Ovary (tissue), 9 donors: Measurements from ENCODE around the gene KEAP1. TPM values are rescaled to one million over a fixed set of nuclear protein-coding genes. Genes with fewer than 3 reads are reported as not detected.

ENCODE experiments used
- DNase-seq, 5 donors: peaks; one replicate each; pipeline ENCODE4 v3.0.0-alpha.2; 2019 to 2020
- H3K27ac ChIP-seq, 2 donors: fragments of 200-600 bp; one replicate each; pipeline versions ENCODE4 v1.5.1 to v1.8.0; 2019 to 2022
- H3K27me3 ChIP-seq: fragments of 200-600 bp; one replicate; pipeline ENCODE4 v1.8.0; 2022
- H3K36me3 ChIP-seq: fragments of 200-600 bp; sonication (generic); one replicate; pipeline ENCODE4 v1.5.1; 2019
- H3K4me1 ChIP-seq: one replicate; pipeline ENCODE4 v1.8.1; 2013; ENCODE audit warnings: mild to moderate bottlenecking, moderate library complexity; ENCODE audit not compliant: insufficient read depth
- H3K4me3 ChIP-seq: fragments of 200-600 bp; sonication (generic); one replicate; pipeline ENCODE4 v1.5.1; 2017
- H3K9me3 ChIP-seq, 2 donors: fragments of 200-600 bp in 1 of 2; sonication (generic) in 1 of 2; one replicate each; pipeline versions ENCODE4 v1.5.1 to v1.8.1; 2013 to 2019; ENCODE audit warnings: mild to moderate bottlenecking in 1 of 2, moderate library complexity in 1 of 2
- CTCF ChIP-seq, 3 donors: fragments of 450-650 bp in 2 of 3; fragments of 200-600 bp in 1 of 3; IDR thresholded peaks; one replicate each; pipeline versions ENCODE4 v1.5.1 to v1.8.0; 2016 to 2022; ENCODE audit warnings: antibody characterized with exemption in 3 of 3, mild to moderate bottlenecking in 1 of 3
- EP300 ChIP-seq: sonication (generic); formaldehyde crosslinking; IDR thresholded peaks from one replicate; pipeline ENCODE4 v1.6.1; 2017; ENCODE audit warnings: antibody characterized with exemption
- POLR2A ChIP-seq: fragments of 450-650 bp; IDR thresholded peaks from one replicate; pipeline ENCODE4 v1.6.1; 2017; ENCODE audit warnings: antibody characterized with exemption, mild to moderate bottlenecking, moderate library complexity
- WGBS, 3 donors: extraction: QIAGEN DNeasy Blood & Tissue Kit in 1 of 3; methylation state at CpG; one replicate each; pipeline versions ENCODE4 v1.1.5 to v1.1.7; 2013 to 2017; 5-methylcytosine and 5-hydroxymethylcytosine counted together
- intact Hi-C, 4 donors: fragments of 100-400 bp; cut with DNase I; formaldehyde crosslinking; loops; one replicate each; pipeline versions ENCODE4 v1.11.0 to v1.15.1; 2022 to 2023
- microRNA counts: library from miRNA; unstranded; fragments of <30 nt; microRNA quantifications from one replicate; lab custom pipeline; 2016
- microRNA-seq, 3 donors: library from miRNA; unstranded; fragments of <30 nt; microRNA quantifications; one replicate each; pipeline versions ENCODE4 to v1.2.0, GENCODE V29; 2019 to 2020
- polyA plus RNA-seq, 2 donors: library from polyadenylated mRNA; stranded (reverse); fragments of 200-250 nt in 1 of 2; fragments of 350-450 nt in 1 of 2; fragmentation: Illumina TruSeq in 1 of 2; extraction: RNeasy Lipid Tissue Mini Kit (QIAGEN cat#74804) in 1 of 2; gene quantifications; one replicate each; pipeline ENCODE4 v1.2.3, GENCODE V29; 2013 to 2014
- small RNA-seq: library from RNA; depleted of rRNA; stranded (forward); fragments of <200 nt; gene quantifications from one replicate; pipeline ENCODE3, GENCODE V24; 2016
- total RNA-seq, 7 donors: library from RNA; depleted of rRNA in 2 of 7; stranded (reverse); fragments of >200 nt in 2 of 7; fragmentation: NEBNext Ultra II Directional in 3 of 7; extraction: Animal tissue kit (Norgen Biotek cat#: 25700) in 3 of 7; gene quantifications; one replicate each; pipeline versions ENCODE4 v1.1.0 to v1.2.4, GENCODE V29; 2016 to 2023
- donor health status: DM: no; HTN: no; CAD: no; lungs with moderate emphysema.
- donor health status: DM: no; HTN: no; CAD: no.
- donor health status: Bipolar disorder and iron deficiency.
- donor health status: DM: yes; HTN: yes; CAD: no.
- donor health status: DM: no; HTN: no; CAD: no.
- donor health status: DM: yes; HTN: yes; CAD: no.

KEAP1 gene
- total and polyA plus RNA-seq, 9 donors = 29.6 to 61.7 (median 42.2) TPM

- no peak for DNase-seq
- H3K27ac ChIP-seq = no peak overlapping the region
- H3K9me3 ChIP-seq = no peaks in the 10 kb centered on the region
- H3K4me1 ChIP-seq = no peaks in the 10 kb centered on the region
- 84 to 90% (median 88%) methylated on average over 7 of the region's 7 CpGs for WGBS, 3 donors
- intact Hi-C loops = no loop called here
- no peak for TF ChIP-seq EP300
- TF ChIP-seq CTCF (IDR thresholded peaks at IDR 0.05) = no peak
- no peak for TF ChIP-seq POLR2A
- H3K4me3 ChIP-seq = no peak overlapping the region
- H3K27me3 ChIP-seq = no peaks in the 10 kb centered on the region
- no peaks in the 10 kb centered on the region for H3K36me3 ChIP-seq
These were observed 54.1 kb downstream of the KEAP1 start for GRCh38 chr19:10449037-10449436.

- no peak for DNase-seq
- no peaks in the 10 kb centered on the region for H3K36me3 ChIP-seq
- no peaks in the 10 kb centered on the region for H3K9me3 ChIP-seq
- no peaks in the 10 kb centered on the region for H3K27me3 ChIP-seq
- intact Hi-C loops = no loop called here
- H3K4me3 ChIP-seq = no peak overlapping the region
- TF ChIP-seq CTCF (IDR thresholded peaks at IDR 0.05) (no peak), POLR2A (no peak), EP300 (no peak)
- H3K27ac ChIP-seq = no peak overlapping the region
- 91 to 95% (median 93%) methylated on average over 3 of the region's 3 CpGs for whole genome bisulfite sequencing, 3 donors
- H3K4me1 ChIP-seq = no peaks in the 10 kb centered on the region
These were observed 60.5 kb downstream of the KEAP1 start for GRCh38 chr19:10442698-10443097.

- Histone ChIP-seq H3K36me3 (no peaks in the 10 kb centered on the region), H3K27ac (no peak overlapping the region), H3K9me3 (no peaks in the 10 kb centered on the region), H3K4me3 (no peak overlapping the region), H3K27me3 (no peaks in the 10 kb centered on the region), H3K4me1 (no peaks in the 10 kb centered on the region)
- 83 to 87% (median 85%) methylated on average over 5 of the region's 5 CpGs for WGBS, 3 donors
- TF ChIP-seq EP300 = no peak
- no peak for TF ChIP-seq CTCF (IDR thresholded peaks at IDR 0.05)
- TF ChIP-seq POLR2A = no peak
- DNase-seq = no peak
- intact Hi-C loops = no loop called here
These were observed 63.6 kb downstream of the KEAP1 start for GRCh38 chr19:10439588-10439987.

MicroRNAs encoded within 50 kb of the gene (microRNA counts, 767-probe panel; counts per million panel counts)
- 530 counts per million, percentile 78 among the panel's probes with 10 or more counts for microRNA hsa-miR-1238 (lab: Ali Mortazavi, UCI)

Small RNAs within 50 kb of the gene (microRNA-seq; reads per million reads assigned to microRNA genes)
- gene MIR1238 = 0 reads per million in 3 donors

Small RNAs within 50 kb of the gene (small RNA-seq; reads per million reads assigned to genes)
- gene MIR1238 (not detected), gene RNU7-140P (not detected)

Other genes with a start within 250 kb of the KEAP1 start
- 100 to 1,000 TPM in 1 of 7 donors, 10 to 100 TPM in 6; 12.1 to 116 (median 18.7) TPM for gene ICAM1, start 232.2 kb downstream of the KEAP1 start, total RNA-seq
- gene ICAM1, start 232.2 kb downstream of the KEAP1 start, polyA plus RNA-seq = 10 to 100 TPM; 12.3 to 20.6 TPM
- 1 to 10 TPM in 2 of 7 donors, under 1 TPM in 5; 0.26 to 3.3 (median 0.60) TPM for gene ICAM4, start 216.4 kb downstream of the KEAP1 start, total RNA-seq
- gene ICAM4, start 216.4 kb downstream of the KEAP1 start, polyA plus RNA-seq = under 1 TPM; 0.17 to 0.29 TPM
- gene ICAM5, start 213.4 kb downstream of the KEAP1 start, total RNA-seq = 10 to 100 TPM in 3 of 7 donors, 1 to 10 TPM in 1, under 1 TPM in 3; 0.51 to 16.1 (median 2.5) TPM
- gene ICAM5, start 213.4 kb downstream of the KEAP1 start, polyA plus RNA-seq = under 1 TPM in 1 of 2 donors, not detected in 1; 0.11 TPM
- gene ZGLP1, start 193.5 kb downstream of the KEAP1 start, total RNA-seq = 1 to 10 TPM; 2.6 to 5.6 (median 3.0) TPM
- gene ZGLP1, start 193.5 kb downstream of the KEAP1 start, polyA plus RNA-seq = 1 to 10 TPM in 1 of 2 donors, under 1 TPM in 1; 0.27 to 4.5 TPM
- gene FDX2, start 187.3 kb downstream of the KEAP1 start, total RNA-seq = 10 to 100 TPM; 11.1 to 23.6 (median 13.2) TPM
- gene FDX2, start 187.3 kb downstream of the KEAP1 start, polyA plus RNA-seq = 10 to 100 TPM in 1 of 2 donors, 1 to 10 TPM in 1; 2.5 to 16.8 TPM
- gene RAVER1, start 169.8 kb downstream of the KEAP1 start, total RNA-seq = 10 to 100 TPM; 13.1 to 50.7 (median 41.0) TPM
- gene RAVER1, start 169.8 kb downstream of the KEAP1 start, polyA plus RNA-seq = 10 to 100 TPM in 1 of 2 donors, 1 to 10 TPM in 1; 1.3 to 18.2 TPM
- gene ICAM3, start 163.7 kb downstream of the KEAP1 start, total RNA-seq = 10 to 100 TPM in 1 of 7 donors, 1 to 10 TPM in 6; 2.2 to 10.9 (median 3.6) TPM
- 1 to 10 TPM; 3.9 to 4.3 TPM for gene ICAM3, start 163.7 kb downstream of the KEAP1 start, polyA plus RNA-seq
- gene TYK2, start 122.8 kb downstream of the KEAP1 start, total RNA-seq = 100 to 1,000 TPM in 1 of 7 donors, 10 to 100 TPM in 6; 55.4 to 118 (median 81.6) TPM
- 10 to 100 TPM; 62.7 to 73.2 TPM for gene TYK2, start 122.8 kb downstream of the KEAP1 start, polyA plus RNA-seq
- gene CDC37, start 99.8 kb downstream of the KEAP1 start, total RNA-seq = 100 to 1,000 TPM in 5 of 7 donors, 10 to 100 TPM in 2; 81.3 to 123 (median 113) TPM
- 100 to 1,000 TPM; 117 to 180 TPM for gene CDC37, start 99.8 kb downstream of the KEAP1 start, polyA plus RNA-seq
- 1 to 10 TPM in 6 of 7 donors, under 1 TPM in 1; 0.71 to 4.8 (median 3.0) TPM for gene PDE4A, start 82.8 kb downstream of the KEAP1 start, total RNA-seq
- 1 to 10 TPM; 2.1 to 2.6 TPM for gene PDE4A, start 82.8 kb downstream of the KEAP1 start, polyA plus RNA-seq
- under 1 TPM in 6 of 7 donors, not detected in 1; 0.12 to 0.57 (median 0.32) TPM for gene S1PR5, start 14.1 kb upstream of the KEAP1 start, total RNA-seq
- gene S1PR5, start 14.1 kb upstream of the KEAP1 start, polyA plus RNA-seq = 1 to 10 TPM in 1 of 2 donors, under 1 TPM in 1; 0.33 to 1.4 TPM
- 10 to 100 TPM; 13.9 to 26.9 (median 24.1) TPM for gene ATG4D, start 40.5 kb upstream of the KEAP1 start, total RNA-seq
- gene ATG4D, start 40.5 kb upstream of the KEAP1 start, polyA plus RNA-seq = 10 to 100 TPM in 1 of 2 donors, 1 to 10 TPM in 1; 3.1 to 20.8 TPM
- 10 to 100 TPM; 12.3 to 28.9 (median 23.6) TPM for gene KRI1, start 62.7 kb upstream of the KEAP1 start, total RNA-seq
- gene KRI1, start 62.7 kb upstream of the KEAP1 start, polyA plus RNA-seq = 10 to 100 TPM; 20.1 to 24.2 TPM
- gene CDKN2D, start 65.6 kb upstream of the KEAP1 start, total RNA-seq = 1 to 10 TPM; 4.4 to 7.4 (median 5.6) TPM
- 1 to 10 TPM; 2.8 to 7.6 TPM for gene CDKN2D, start 65.6 kb upstream of the KEAP1 start, polyA plus RNA-seq
- gene AP1M2, start 84.0 kb upstream of the KEAP1 start, total RNA-seq = 10 to 100 TPM in 1 of 7 donors, 1 to 10 TPM in 4, under 1 TPM in 1, not detected in 1; 0.86 to 45.5 (median 3.8) TPM
- gene AP1M2, start 84.0 kb upstream of the KEAP1 start, polyA plus RNA-seq = under 1 TPM; 0.19 to 0.40 TPM
- 100 to 1,000 TPM in 1 of 7 donors, 10 to 100 TPM in 6; 18.1 to 137 (median 52.3) TPM for gene SLC44A2, start 122.2 kb upstream of the KEAP1 start, total RNA-seq
- gene SLC44A2, start 122.2 kb upstream of the KEAP1 start, polyA plus RNA-seq = 10 to 100 TPM; 37.6 to 94.1 TPM
- gene ILF3, start 151.0 kb upstream of the KEAP1 start, total RNA-seq = 100 to 1,000 TPM in 6 of 7 donors, 10 to 100 TPM in 1; 90.0 to 295 (median 246) TPM
- 100 to 1,000 TPM; 120 to 149 TPM for gene ILF3, start 151.0 kb upstream of the KEAP1 start, polyA plus RNA-seq
- 10 to 100 TPM; 33.3 to 61.0 (median 51.5) TPM for gene QTRT1, start 198.1 kb upstream of the KEAP1 start, total RNA-seq
- gene QTRT1, start 198.1 kb upstream of the KEAP1 start, polyA plus RNA-seq = 10 to 100 TPM in 1 of 2 donors, 1 to 10 TPM in 1; 3.2 to 59.1 TPM
- 100 to 1,000 TPM in 3 of 7 donors, 10 to 100 TPM in 4; 51.1 to 121 (median 87.5) TPM for gene DNM2, start 214.7 kb upstream of the KEAP1 start, total RNA-seq
- 10 to 100 TPM; 53.7 to 68.6 TPM for gene DNM2, start 214.7 kb upstream of the KEAP1 start, polyA plus RNA-seq